ENCODE data around the gene DCUN1D5.

- TF ChIP-seq LEF1 (IDR thresholded peaks at IDR 0.05; ENCODE audit: borderline replicate concordance) (no peak), PKNOX1 (IDR thresholded peaks at IDR 0.05) (no peak), NFRKB (IDR thresholded peaks at IDR 0.05) (no peak), BHLHE40 (IDR thresholded peaks at IDR 0.05; ENCODE audit: borderline replicate concordance) (no peak), ZNF384 (IDR thresholded peaks at IDR 0.05) (no peak), HDGF (IDR thresholded peaks at IDR 0.05; ENCODE audit: borderline replicate concordance) (no peak), ELF4 (IDR thresholded peaks at IDR 0.05) (no peak), TARDBP (IDR thresholded peaks at IDR 0.05) (no peak), SUZ12 (IDR thresholded peaks at IDR 0.05) (no peak), SP1 (IDR thresholded peaks at IDR 0.05) (no peak), FOXK2 (IDR thresholded peaks at IDR 0.05) (no peak), FOXM1 (IDR thresholded peaks at IDR 0.05; ENCODE audit: borderline replicate concordance) (no peak)
Measured at GRCh38 chr11:103035791-103036434, 56.0 kb downstream of the DCUN1D5 start.
